ENCODE data around the gene PLXNA2. TPM values are rescaled to one million over a fixed set of nuclear protein-coding genes. Genes with fewer than 3 reads are reported as not detected.
A peak's percentile ranks its signal among the peaks of the same experiment; 100 is the strongest.

PLXNA2 gene
- total RNA-seq, 6 experiments from 2014 or later: 20.9 to 29.9 (median 28.1) TPM

GRCh38 chr1:208173749-208174148 is 70.4 kb downstream of the PLXNA2 start:
- Mint-ChIP-seq H3K9me3 (no peaks in the 10 kb centered on the region), H3K27me3 (ENCODE audit: insufficient read depth) (peaks cover 3% of the 10 kb centered on the region), H3K4me3 (peak overlapping the region; percentile 33), H3K4me1 (ENCODE audit: low read depth) (peaks cover 95% of the 10 kb centered on the region), H3K27ac (peak overlapping the region; percentile 90), H3K36me3 (ENCODE audit: low read depth) (peaks cover 10% of the 10 kb centered on the region)
- TF ChIP-seq, protein P1, sequence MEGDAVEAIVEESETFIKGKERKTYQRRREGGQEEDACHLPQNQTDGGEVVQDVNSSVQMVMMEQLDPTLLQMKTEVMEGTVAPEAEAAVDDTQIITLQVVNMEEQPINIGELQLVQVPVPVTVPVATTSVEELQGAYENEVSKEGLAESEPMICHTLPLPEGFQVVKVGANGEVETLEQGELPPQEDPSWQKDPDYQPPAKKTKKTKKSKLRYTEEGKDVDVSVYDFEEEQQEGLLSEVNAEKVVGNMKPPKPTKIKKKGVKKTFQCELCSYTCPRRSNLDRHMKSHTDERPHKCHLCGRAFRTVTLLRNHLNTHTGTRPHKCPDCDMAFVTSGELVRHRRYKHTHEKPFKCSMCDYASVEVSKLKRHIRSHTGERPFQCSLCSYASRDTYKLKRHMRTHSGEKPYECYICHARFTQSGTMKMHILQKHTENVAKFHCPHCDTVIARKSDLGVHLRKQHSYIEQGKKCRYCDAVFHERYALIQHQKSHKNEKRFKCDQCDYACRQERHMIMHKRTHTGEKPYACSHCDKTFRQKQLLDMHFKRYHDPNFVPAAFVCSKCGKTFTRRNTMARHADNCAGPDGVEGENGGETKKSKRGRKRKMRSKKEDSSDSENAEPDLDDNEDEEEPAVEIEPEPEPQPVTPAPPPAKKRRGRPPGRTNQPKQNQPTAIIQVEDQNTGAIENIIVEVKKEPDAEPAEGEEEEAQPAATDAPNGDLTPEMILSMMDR (IDR thresholded peaks at IDR 0.05): no peak
- no peak for DNase-seq

- peak overlapping the region; percentile 18 for H3K27ac Mint-ChIP-seq
- H3K9me3 Mint-ChIP-seq: no peaks in the 10 kb centered on the region
- peak overlapping the region; percentile 12; the same call in 1 of the 2 replicates for H3K4me3 Mint-ChIP-seq
- peaks cover 83% of the 10 kb centered on the region for H3K4me1 Mint-ChIP-seq (ENCODE audit: low read depth)
- peaks cover 10% of the 10 kb centered on the region for H3K36me3 Mint-ChIP-seq (ENCODE audit: low read depth)
- peak; percentile 70 for DNase-seq
- TF ChIP-seq, protein P1 (IDR thresholded peaks at IDR 0.05): peak; percentile 30; the same call in 1 of the 2 replicates
- H3K27me3 Mint-ChIP-seq (ENCODE audit: insufficient read depth): peaks cover 3% of the 10 kb centered on the region
These were observed 71.6 kb downstream of the PLXNA2 start for GRCh38 chr1:208172423-208173145.

DNA sequence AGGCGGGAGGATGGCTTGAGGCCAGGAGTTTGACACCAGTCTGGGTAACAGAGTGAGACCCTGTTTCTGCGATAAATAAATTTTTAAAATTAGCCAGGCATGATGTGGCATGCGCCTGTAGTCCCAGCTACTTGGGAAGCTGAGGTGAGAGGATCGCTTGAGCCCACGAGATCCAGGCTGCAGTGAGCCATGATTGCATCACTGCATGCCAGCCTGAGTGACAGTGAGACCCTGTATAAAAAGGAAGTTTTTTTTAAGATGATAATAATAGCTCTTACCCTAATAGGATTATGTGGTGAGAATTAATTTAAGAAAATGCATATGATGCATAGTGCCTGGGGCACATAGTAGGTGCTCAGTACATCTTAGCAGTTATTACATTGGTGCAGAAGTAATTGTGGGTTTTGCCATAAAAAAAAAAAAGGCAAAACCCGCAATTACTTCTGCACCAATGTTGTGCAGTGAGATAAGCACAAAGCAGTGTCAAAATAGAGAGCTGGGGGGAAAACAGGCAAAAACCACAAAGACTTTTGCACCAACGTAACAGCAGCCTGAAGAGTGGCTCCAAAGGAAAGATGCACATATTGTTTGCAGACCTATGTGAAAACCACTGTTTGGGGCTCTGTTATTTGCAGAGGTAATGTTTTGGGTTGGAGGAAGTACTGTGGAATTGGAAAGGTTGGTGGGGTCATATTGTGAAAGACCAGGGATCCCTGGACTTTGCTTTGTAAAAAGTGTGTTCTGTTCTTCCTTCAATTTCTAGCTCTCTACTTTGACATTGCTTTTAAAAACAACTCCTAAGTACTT is 72.4 kb downstream of the PLXNA2 start:
- peaks cover 81% of the 10 kb centered on the region for H3K4me1 Mint-ChIP-seq (ENCODE audit: low read depth)
- DNase-seq: no peak
- H3K27me3 Mint-ChIP-seq (ENCODE audit: insufficient read depth): peaks cover 3% of the 10 kb centered on the region
- no peak overlapping the region; the same call in 1 of the 2 replicates for H3K4me3 Mint-ChIP-seq
- no peaks in the 10 kb centered on the region for H3K9me3 Mint-ChIP-seq
- H3K27ac Mint-ChIP-seq: peak overlapping the region; percentile 18; the same call in 1 of the 2 replicates
- TF ChIP-seq, protein P1 (IDR thresholded peaks at IDR 0.05): no peak
- peaks cover 10% of the 10 kb centered on the region for H3K36me3 Mint-ChIP-seq (ENCODE audit: low read depth)

DNA sequence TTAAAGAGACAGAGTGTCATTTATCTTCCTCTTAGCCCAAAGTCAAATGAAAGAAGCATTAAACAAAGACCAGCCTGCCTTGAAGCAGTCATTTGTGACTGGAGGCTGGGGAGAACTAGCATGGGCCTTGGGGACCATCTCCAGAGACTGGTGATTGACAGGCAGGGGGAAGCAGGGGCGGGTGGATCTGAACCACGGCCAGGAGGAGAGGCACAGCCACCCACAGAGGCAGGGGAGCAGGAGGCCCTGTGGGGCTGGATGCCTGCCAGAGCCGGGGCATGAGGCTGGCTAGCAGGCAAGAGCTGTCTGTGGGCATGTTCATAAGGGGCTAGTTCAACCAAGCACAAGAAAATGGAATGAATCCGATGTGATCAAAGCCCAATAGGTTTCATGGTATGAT is 73.9 kb downstream of the PLXNA2 start:
- Mint-ChIP-seq H3K36me3 (ENCODE audit: low read depth) (peaks cover 15% of the 10 kb centered on the region), H3K9me3 (no peaks in the 10 kb centered on the region), H3K27me3 (ENCODE audit: insufficient read depth) (peaks cover 4% of the 10 kb centered on the region; the same call in 1 of the 2 replicates), H3K4me1 (ENCODE audit: low read depth) (peaks cover 81% of the 10 kb centered on the region), H3K27ac (peak overlapping the region; percentile 40; the same call in 1 of the 2 replicates), H3K4me3 (no peak overlapping the region)
- no peak for DNase-seq
- TF ChIP-seq, protein P1 (IDR thresholded peaks at IDR 0.05): no peak

GRCh38 chr1:208169081-208169879 is 74.9 kb downstream of the PLXNA2 start:
- TF ChIP-seq, protein P1 (IDR thresholded peaks at IDR 0.05): no peak
- Mint-ChIP-seq H3K4me3 (no peak overlapping the region), H3K36me3 (ENCODE audit: low read depth) (peaks cover 15% of the 10 kb centered on the region), H3K27ac (no peak overlapping the region), H3K4me1 (ENCODE audit: low read depth) (peaks cover 76% of the 10 kb centered on the region), H3K27me3 (ENCODE audit: insufficient read depth) (peaks cover 4% of the 10 kb centered on the region; the same call in 1 of the 2 replicates), H3K9me3 (no peaks in the 10 kb centered on the region)
- no peak for DNase-seq
